Measurements from ENCODE around the gene OGFOD1. TPM values are rescaled to one million over a fixed set of nuclear protein-coding genes. Genes with fewer than 3 reads are reported as not detected.

Gene OGFOD1
- total and polyA plus RNA-seq, 10 donors = 6.9 to 34.7 (median 23.9) TPM

- 91 to 93% (median 93%) methylated on average over 5 of the region's 5 CpGs for WGBS, 5 donors
- TF ChIP-seq, protein P1, sequence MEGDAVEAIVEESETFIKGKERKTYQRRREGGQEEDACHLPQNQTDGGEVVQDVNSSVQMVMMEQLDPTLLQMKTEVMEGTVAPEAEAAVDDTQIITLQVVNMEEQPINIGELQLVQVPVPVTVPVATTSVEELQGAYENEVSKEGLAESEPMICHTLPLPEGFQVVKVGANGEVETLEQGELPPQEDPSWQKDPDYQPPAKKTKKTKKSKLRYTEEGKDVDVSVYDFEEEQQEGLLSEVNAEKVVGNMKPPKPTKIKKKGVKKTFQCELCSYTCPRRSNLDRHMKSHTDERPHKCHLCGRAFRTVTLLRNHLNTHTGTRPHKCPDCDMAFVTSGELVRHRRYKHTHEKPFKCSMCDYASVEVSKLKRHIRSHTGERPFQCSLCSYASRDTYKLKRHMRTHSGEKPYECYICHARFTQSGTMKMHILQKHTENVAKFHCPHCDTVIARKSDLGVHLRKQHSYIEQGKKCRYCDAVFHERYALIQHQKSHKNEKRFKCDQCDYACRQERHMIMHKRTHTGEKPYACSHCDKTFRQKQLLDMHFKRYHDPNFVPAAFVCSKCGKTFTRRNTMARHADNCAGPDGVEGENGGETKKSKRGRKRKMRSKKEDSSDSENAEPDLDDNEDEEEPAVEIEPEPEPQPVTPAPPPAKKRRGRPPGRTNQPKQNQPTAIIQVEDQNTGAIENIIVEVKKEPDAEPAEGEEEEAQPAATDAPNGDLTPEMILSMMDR (IDR thresholded peaks at IDR 0.05 in 8 of 11, conservative IDR thresholded peaks at IDR 0.05 in 3 of 11) = no peak
- no peak for TF ChIP-seq POLR2AphosphoS5 (IDR thresholded peaks at IDR 0.05)
- no peak for TF ChIP-seq POLR2A (IDR thresholded peaks at IDR 0.05)
- Histone ChIP-seq H3K4me3 (no peak overlapping the region), H3K27ac (no peak overlapping the region), H3K4me1 (peaks cover 3 to 47% (median 20%) of the 10 kb centered on the region in 6 donors), H3K27me3 (replicated peaks in 1 of 7) (no peaks in the 10 kb centered on the region), H3K36me3 (peaks cover 0 to 48% (median 19%) of the 10 kb centered on the region in 6 donors), H3K9me3 (no peaks in the 10 kb centered on the region)
- intact Hi-C loops (cut with DNase I; ENCODE audit: low total_unique reads) = no loop called here
- DNase-seq = no peak
Measured at GRCh38 chr16:56414366-56414765, 37.0 kb upstream of the OGFOD1 start.

- no peaks in the 10 kb centered on the region for H3K9me3 ChIP-seq
- 32 to 52% (median 40%) methylated on average over 4 of the region's 4 CpGs for WGBS, 5 donors
- no peak for DNase-seq
- TF ChIP-seq, protein P1 (IDR thresholded peaks at IDR 0.05 in 8 of 11, conservative IDR thresholded peaks at IDR 0.05 in 3 of 11) = no peak
- no peak for TF ChIP-seq POLR2A (IDR thresholded peaks at IDR 0.05)
- TF ChIP-seq POLR2AphosphoS5 (IDR thresholded peaks at IDR 0.05) = no peak
- H3K27ac ChIP-seq = peak overlapping the region in 1 of 8 donors; percentile 45
- peaks cover 5 to 62% (median 33%) of the 10 kb centered on the region in 6 donors for H3K4me1 ChIP-seq
- H3K36me3 ChIP-seq = peaks cover 0 to 33% (median 16%) of the 10 kb centered on the region in 6 donors
- no peak overlapping the region for H3K4me3 ChIP-seq
- no peaks in the 10 kb centered on the region for H3K27me3 ChIP-seq (replicated peaks in 1 of 7)
- intact Hi-C loops (cut with DNase I; ENCODE audit: low total_unique reads) = no loop called here
Measured at GRCh38 chr16:56415875-56416274, 35.5 kb upstream of the OGFOD1 start.

DNA sequence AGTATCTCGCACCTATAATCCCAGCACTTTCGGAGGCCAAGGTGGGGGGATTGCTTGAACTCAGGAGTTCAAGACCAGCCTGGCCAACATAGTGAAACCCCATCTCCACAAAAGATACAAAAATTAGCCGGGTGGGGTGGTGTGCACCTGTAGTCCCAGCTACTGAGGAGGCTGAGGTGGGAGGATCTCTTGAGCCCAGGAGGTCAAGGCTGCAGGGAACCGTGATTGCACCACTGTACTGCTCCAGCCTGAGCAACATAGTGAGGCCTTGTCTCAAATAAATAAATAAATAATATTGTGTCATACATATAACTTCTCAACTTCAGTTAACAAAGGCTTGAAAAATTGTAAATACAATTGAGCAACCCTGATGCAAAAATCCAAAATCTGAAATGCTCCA is 34.2 kb upstream of the OGFOD1 start:
- no peaks in the 10 kb centered on the region for H3K27me3 ChIP-seq (replicated peaks in 1 of 7)
- H3K4me3 ChIP-seq = no peak overlapping the region
- no peak for DNase-seq
- TF ChIP-seq POLR2AphosphoS5 (IDR thresholded peaks at IDR 0.05) = no peak
- TF ChIP-seq POLR2A (IDR thresholded peaks at IDR 0.05) = no peak
- TF ChIP-seq, protein P1 (IDR thresholded peaks at IDR 0.05 in 8 of 11, conservative IDR thresholded peaks at IDR 0.05 in 3 of 11) = no peak
- H3K4me1 ChIP-seq = peaks cover 16 to 74% (median 45%) of the 10 kb centered on the region in 6 donors
- intact Hi-C loops (cut with DNase I; ENCODE audit: low total_unique reads) = no loop called here
- peaks cover 0 to 20% (median 8%) of the 10 kb centered on the region in 6 donors for H3K36me3 ChIP-seq
- H3K9me3 ChIP-seq = no peaks in the 10 kb centered on the region
- 93 to 96% (median 95%) methylated on average over 4 of the region's 4 CpGs for WGBS, 5 donors
- no peak overlapping the region for H3K27ac ChIP-seq

- no peaks in the 10 kb centered on the region for H3K36me3 ChIP-seq
- no peaks in the 10 kb centered on the region for H3K9me3 ChIP-seq
- TF ChIP-seq POLR2A (IDR thresholded peaks at IDR 0.05) (no peak), POLR2AphosphoS5 (IDR thresholded peaks at IDR 0.05) (no peak)
- TF ChIP-seq, protein P1 (IDR thresholded peaks at IDR 0.05 in 8 of 11, conservative IDR thresholded peaks at IDR 0.05 in 3 of 11) = no peak
- no peaks in the 10 kb centered on the region for H3K27me3 ChIP-seq (replicated peaks in 1 of 7)
- intact Hi-C loops (cut with DNase I; ENCODE audit: low total_unique reads) = no loop called here
- whole genome bisulfite sequencing, 5 donors = 85 to 94% (median 92%) methylated on average over 8 of the region's 8 CpGs
- no peak for DNase-seq
- no peak overlapping the region for H3K27ac ChIP-seq
- peaks cover 39 to 97% (median 70%) of the 10 kb centered on the region in 6 donors for H3K4me1 ChIP-seq
- H3K4me3 ChIP-seq = no peak overlapping the region
Measured at GRCh38 chr16:56419740-56420548, 31.4 kb upstream of the OGFOD1 start.

Data from spleen (tissue), 11 donors.